Measurements from ENCODE around the gene ZNF408. TPM values are rescaled to one million over a fixed set of nuclear protein-coding genes. Genes with fewer than 3 reads are reported as not detected.

ZNF408 gene
- total RNA-seq, 1 experiment from 2014 or later = 14.4 TPM

DNA sequence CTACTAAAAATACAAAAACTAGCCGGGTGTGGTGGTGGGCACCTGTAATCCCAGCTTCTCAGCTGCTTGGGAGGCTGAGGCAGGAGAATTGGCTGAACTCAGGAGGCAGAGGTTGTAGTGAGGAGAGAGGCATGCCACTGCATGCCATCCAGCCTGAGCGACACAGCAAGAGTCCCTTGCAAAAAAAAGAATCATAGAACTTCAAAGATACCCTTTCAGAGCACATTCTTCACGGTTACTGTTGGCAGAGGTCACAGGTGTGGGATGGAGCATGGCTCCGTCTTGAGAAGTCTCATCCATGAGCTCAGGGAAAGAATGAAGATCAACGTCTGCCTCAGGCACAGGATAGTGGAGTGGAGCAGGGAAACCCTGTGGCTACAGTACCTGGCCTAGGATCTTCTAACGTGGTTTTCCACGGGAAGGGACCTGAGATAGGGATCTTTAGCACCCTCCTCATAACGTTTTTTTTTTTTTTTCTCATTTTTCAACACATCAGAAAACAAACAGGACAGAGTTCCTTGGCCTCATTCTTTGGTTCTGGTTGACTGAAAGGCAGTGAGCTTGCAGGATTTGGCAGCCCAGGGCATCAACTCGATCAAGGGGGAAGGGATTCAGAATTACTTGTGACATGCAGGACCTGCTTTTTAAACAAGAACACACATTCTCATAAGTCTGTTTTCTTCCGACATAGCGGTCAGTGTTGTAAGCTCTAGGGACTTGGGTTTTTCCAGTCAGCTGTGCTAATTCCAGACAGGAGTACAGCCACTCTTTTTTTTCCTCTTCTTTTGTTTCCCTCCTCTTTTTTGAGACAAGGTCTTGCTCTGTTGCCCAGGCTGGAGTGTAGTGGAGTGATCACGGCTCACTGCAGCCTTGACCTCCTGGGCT lies 41.0 kb downstream of the ZNF408 start:
- Histone ChIP-seq H3K4me1 (ENCODE audit: control insufficient read depth in 1 of 2, insufficient read depth in 2 of 2, low read length in 2 of 2) (no peaks in the 10 kb centered on the region), H3K79me2 (ENCODE audit: insufficient read depth, low read length) (no peaks in the 10 kb centered on the region), H3K4me3 (replicated peaks in 1 of 2; ENCODE audit: low read depth in 1 of 2, low read length in 2 of 2) (no peak overlapping the region), H2AFZ (ENCODE audit: low read depth, low read length, poor library complexity, severe bottlenecking) (no peak overlapping the region), H3K9me3 (ENCODE audit: control insufficient read depth in 1 of 2, insufficient read depth in 1 of 2, low read depth in 1 of 2, low read length in 2 of 2) (no peaks in the 10 kb centered on the region), H3K36me3 (ENCODE audit: control insufficient read depth in 1 of 2, insufficient read depth in 2 of 2, low read length in 2 of 2) (peaks cover 51 to 56% of the 10 kb centered on the region in 2 experiments), H3K9ac (ENCODE audit: low read length) (no peak overlapping the region), H3K27ac (ENCODE audit: low read depth, low read length) (no peak overlapping the region), H3K4me2 (ENCODE audit: low read length) (no peak overlapping the region), H4K20me1 (ENCODE audit: insufficient read depth) (no peaks in the 10 kb centered on the region), H3K9me2 (ENCODE audit: insufficient read depth) (no peaks in the 10 kb centered on the region), H3K27me3 (ENCODE audit: insufficient read depth, low read length) (no peaks in the 10 kb centered on the region)
- RAD21 ChIA-PET (ENCODE audit: low non-redundant PET in 1 of 2, low total read pairs in 2 of 2, uncharacterized antibody in 2 of 2, unreplicated experiment in 2 of 2) = no interaction called here
- no peak for TF ChIP-seq SRF (IDR thresholded peaks at IDR 0.05; ENCODE audit: low read depth)
- TF ChIP-seq, protein P1, sequence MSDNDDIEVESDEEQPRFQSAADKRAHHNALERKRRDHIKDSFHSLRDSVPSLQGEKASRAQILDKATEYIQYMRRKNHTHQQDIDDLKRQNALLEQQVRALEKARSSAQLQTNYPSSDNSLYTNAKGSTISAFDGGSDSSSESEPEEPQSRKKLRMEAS (IDR thresholded peaks at IDR 0.05) = no peak
- no peak for TF ChIP-seq EGR1 (IDR thresholded peaks at IDR 0.05; ENCODE audit: low read depth)
- TF ChIP-seq, protein P2, sequence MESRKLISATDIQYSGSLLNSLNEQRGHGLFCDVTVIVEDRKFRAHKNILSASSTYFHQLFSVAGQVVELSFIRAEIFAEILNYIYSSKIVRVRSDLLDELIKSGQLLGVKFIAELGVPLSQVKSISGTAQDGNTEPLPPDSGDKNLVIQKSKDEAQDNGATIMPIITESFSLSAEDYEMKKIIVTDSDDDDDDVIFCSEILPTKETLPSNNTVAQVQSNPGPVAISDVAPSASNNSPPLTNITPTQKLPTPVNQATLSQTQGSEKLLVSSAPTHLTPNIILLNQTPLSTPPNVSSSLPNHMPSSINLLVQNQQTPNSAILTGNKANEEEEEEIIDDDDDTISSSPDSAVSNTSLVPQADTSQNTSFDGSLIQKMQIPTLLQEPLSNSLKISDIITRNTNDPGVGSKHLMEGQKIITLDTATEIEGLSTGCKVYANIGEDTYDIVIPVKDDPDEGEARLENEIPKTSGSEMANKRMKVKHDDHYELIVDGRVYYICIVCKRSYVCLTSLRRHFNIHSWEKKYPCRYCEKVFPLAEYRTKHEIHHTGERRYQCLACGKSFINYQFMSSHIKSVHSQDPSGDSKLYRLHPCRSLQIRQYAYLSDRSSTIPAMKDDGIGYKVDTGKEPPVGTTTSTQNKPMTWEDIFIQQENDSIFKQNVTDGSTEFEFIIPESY (IDR thresholded peaks at IDR 0.05; ENCODE audit: extremely low read depth, insufficient replicate concordance, low read length) = no peak
- TF ChIP-seq, protein P3, sequence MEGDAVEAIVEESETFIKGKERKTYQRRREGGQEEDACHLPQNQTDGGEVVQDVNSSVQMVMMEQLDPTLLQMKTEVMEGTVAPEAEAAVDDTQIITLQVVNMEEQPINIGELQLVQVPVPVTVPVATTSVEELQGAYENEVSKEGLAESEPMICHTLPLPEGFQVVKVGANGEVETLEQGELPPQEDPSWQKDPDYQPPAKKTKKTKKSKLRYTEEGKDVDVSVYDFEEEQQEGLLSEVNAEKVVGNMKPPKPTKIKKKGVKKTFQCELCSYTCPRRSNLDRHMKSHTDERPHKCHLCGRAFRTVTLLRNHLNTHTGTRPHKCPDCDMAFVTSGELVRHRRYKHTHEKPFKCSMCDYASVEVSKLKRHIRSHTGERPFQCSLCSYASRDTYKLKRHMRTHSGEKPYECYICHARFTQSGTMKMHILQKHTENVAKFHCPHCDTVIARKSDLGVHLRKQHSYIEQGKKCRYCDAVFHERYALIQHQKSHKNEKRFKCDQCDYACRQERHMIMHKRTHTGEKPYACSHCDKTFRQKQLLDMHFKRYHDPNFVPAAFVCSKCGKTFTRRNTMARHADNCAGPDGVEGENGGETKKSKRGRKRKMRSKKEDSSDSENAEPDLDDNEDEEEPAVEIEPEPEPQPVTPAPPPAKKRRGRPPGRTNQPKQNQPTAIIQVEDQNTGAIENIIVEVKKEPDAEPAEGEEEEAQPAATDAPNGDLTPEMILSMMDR (IDR thresholded peaks at IDR 0.05 in 2 of 3, conservative IDR thresholded peaks at IDR 0.05 in 1 of 3; ENCODE audit: borderline replicate concordance in 1 of 3, insufficient read depth in 1 of 3, low read depth in 2 of 3, low read length in 2 of 3) = no peak
- TF ChIP-seq ZNF274 (IDR thresholded peaks at IDR 0.05; ENCODE audit: low read depth, low read length) = no peak
- TF ChIP-seq CBX3 (IDR thresholded peaks at IDR 0.05; ENCODE audit: low read depth) = no peak
- TF ChIP-seq SP1 (IDR thresholded peaks at IDR 0.05; ENCODE audit: low read depth) = no peak
- no TSS peak for BruUV-seq (replicated peaks)
- ATAC-seq = no peak
- CTCF ChIA-PET = no interaction called here
- DNase-seq (ENCODE audit: low read depth, low spot score) = no peak
- POLR2A ChIA-PET = no interaction called here
- intact Hi-C loops (cut with micrococcal nuclease) = no loop called here

Measured in HCT116 (cell line).